GM12878 (cell line): ENCODE measurements around the gene MRPL49. TPM values are rescaled to one million over a fixed set of nuclear protein-coding genes. Genes with fewer than 3 reads are reported as not detected.

Source experiments
- CBX3 ChIP-seq: fragments of 200-600 bp; sonication (generic); IDR thresholded peaks from 2 replicates; pipeline ENCODE4 v1.6.1; 2016; ENCODE audit warnings: low read depth, borderline replicate concordance
- IRF3 ChIP-seq: fragments of 450-650 bp; IDR thresholded peaks from 2 replicates; pipeline ENCODE4 v1.6.1; 2014; ENCODE audit warnings: mild to moderate bottlenecking
- IRF4 ChIP-seq: IDR thresholded peaks from 2 replicates; pipeline ENCODE4 v1.6.1; 2011; ENCODE audit warnings: low read depth, low read length
- KDM1A ChIP-seq: fragments of 200-600 bp; sonication (generic); IDR thresholded peaks from 2 replicates; pipeline ENCODE4 v1.6.1; 2016; ENCODE audit warnings: borderline replicate concordance
- MLLT1 ChIP-seq: fragments of 450-650 bp; IDR thresholded peaks from 2 replicates; pipeline ENCODE4 v1.6.1; 2016; ENCODE audit warnings: mild to moderate bottlenecking
- NBN ChIP-seq: fragments of 450-650 bp; IDR thresholded peaks from 2 replicates; pipeline ENCODE4 v1.6.1; 2016
- SMARCA5 ChIP-seq: fragments of 450-650 bp; IDR thresholded peaks from 2 replicates; pipeline ENCODE4 v1.6.1; 2017; ENCODE audit warnings: mild to moderate bottlenecking
- SREBF2 ChIP-seq: IDR thresholded peaks from 2 replicates; pipeline ENCODE4 v1.6.1; 2012; ENCODE audit warnings: mild to moderate bottlenecking, low read length
- ZBTB40 ChIP-seq: fragments of 450-650 bp; IDR thresholded peaks from 2 replicates; pipeline ENCODE4 v1.6.1; 2016; ENCODE audit warnings: mild to moderate bottlenecking, moderate library complexity, borderline replicate concordance
- polyA plus RNA-seq, 11 experiments: library from polyadenylated mRNA; depleted of rRNA in 4 of 11; unstranded in 6 of 11; stranded (reverse) in 5 of 11; fragments of >200 nt; fragmentation: Nextera tagmentation in 4 of 11; fragmentation: Illumina TruSeq in 1 of 11; extraction: Ambion mirVana in 4 of 11; extraction: Trizol in 1 of 11; gene quantifications; 1 replicate in 1 of 11; 2 replicates in 10 of 11; pipeline versions ENCODE4 v1.2.1 to v1.2.3, GENCODE V29; 2011 to 2016; ENCODE audit warnings: inconsistent platforms in 2 of 11, missing spikeins in 2 of 11, low read depth in 1 of 11
- total RNA-seq, 4 experiments: library from RNA; depleted of rRNA in 3 of 4; stranded (reverse); fragments of >200 nt in 3 of 4; fragmentation: Illumina TruSeq in 1 of 4; extraction: Trizol in 1 of 4; gene quantifications; 2 replicates each; pipeline versions ENCODE4 v1.2.1 to v1.2.3, GENCODE V29; 2013 to 2021
- TF ChIP-seq, protein P1 (sequence below): fragments of 450-650 bp; IDR thresholded peaks from 2 replicates; pipeline ENCODE4 v1.6.1; 2017; ENCODE audit warnings: mild to moderate bottlenecking

Gene MRPL49
- total and polyA plus RNA-seq, 10 of the 15 experiments (the other 5 are each of a cell fraction or from before 2014, with no cell fraction given) = 42.0 to 116 (median 71.7) TPM

- no peak for TF ChIP-seq IRF3
- TF ChIP-seq MLLT1 = no peak
- TF ChIP-seq KDM1A = no peak
- TF ChIP-seq NBN = no peak
- TF ChIP-seq SMARCA5 = no peak
- TF ChIP-seq, protein P1, sequence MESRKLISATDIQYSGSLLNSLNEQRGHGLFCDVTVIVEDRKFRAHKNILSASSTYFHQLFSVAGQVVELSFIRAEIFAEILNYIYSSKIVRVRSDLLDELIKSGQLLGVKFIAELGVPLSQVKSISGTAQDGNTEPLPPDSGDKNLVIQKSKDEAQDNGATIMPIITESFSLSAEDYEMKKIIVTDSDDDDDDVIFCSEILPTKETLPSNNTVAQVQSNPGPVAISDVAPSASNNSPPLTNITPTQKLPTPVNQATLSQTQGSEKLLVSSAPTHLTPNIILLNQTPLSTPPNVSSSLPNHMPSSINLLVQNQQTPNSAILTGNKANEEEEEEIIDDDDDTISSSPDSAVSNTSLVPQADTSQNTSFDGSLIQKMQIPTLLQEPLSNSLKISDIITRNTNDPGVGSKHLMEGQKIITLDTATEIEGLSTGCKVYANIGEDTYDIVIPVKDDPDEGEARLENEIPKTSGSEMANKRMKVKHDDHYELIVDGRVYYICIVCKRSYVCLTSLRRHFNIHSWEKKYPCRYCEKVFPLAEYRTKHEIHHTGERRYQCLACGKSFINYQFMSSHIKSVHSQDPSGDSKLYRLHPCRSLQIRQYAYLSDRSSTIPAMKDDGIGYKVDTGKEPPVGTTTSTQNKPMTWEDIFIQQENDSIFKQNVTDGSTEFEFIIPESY = no peak
- no peak for TF ChIP-seq IRF4
- no peak for TF ChIP-seq CBX3
- TF ChIP-seq SREBF2 = no peak
- no peak for TF ChIP-seq ZBTB40
- TF ChIP-seq, all 136 proteins: peak for 0
These were observed 19.9 kb downstream of the MRPL49 start (continued) for GRCh38 chr11:65141896-65142494.
